ENCODE measurements around the gene TUB. TPM values are rescaled to one million over a fixed set of nuclear protein-coding genes. Genes with fewer than 3 reads are reported as not detected.

TUB gene
- total and polyA plus RNA-seq, 2 experiments from 2014 or later, result 6.7 to 48.2 TPM

DNA sequence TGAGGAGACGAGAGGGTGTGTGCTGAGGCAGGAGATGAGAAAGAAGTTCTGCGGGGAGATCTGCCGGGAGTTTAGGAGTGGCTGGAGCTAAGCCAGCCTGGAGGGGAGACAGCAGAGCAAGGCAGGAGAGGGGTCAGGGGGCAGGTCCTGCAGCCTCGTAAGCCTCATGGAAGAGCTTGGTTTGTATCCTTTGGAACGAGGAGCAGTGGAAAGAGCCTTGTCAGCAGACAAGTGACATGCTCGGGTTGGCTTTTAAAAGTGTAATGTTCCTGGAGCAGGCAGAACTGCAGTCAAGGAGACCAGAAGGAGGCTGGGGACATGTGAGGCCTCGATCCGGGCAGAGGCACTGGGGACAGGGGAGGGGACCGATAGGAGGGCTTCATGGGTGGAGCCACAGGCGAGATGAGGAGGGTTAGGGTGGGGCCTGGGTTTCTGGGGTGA lies 21.4 kb upstream of the TUB start:
- Histone ChIP-seq H3K9me3 (ENCODE audit: low read depth) (no peaks in the 10 kb centered on the region), H3K4me1 (ENCODE audit: low read depth) (no peaks in the 10 kb centered on the region), H3K4me3 (no peak overlapping the region), H3K27ac (no peak overlapping the region), H3K27me3 (no peaks in the 10 kb centered on the region), H3K36me3 (no peaks in the 10 kb centered on the region)
- DNase-seq (ENCODE audit: low read depth in 1 of 2, low spot score in 1 of 2), result no peak
- TF ChIP-seq, protein P1, sequence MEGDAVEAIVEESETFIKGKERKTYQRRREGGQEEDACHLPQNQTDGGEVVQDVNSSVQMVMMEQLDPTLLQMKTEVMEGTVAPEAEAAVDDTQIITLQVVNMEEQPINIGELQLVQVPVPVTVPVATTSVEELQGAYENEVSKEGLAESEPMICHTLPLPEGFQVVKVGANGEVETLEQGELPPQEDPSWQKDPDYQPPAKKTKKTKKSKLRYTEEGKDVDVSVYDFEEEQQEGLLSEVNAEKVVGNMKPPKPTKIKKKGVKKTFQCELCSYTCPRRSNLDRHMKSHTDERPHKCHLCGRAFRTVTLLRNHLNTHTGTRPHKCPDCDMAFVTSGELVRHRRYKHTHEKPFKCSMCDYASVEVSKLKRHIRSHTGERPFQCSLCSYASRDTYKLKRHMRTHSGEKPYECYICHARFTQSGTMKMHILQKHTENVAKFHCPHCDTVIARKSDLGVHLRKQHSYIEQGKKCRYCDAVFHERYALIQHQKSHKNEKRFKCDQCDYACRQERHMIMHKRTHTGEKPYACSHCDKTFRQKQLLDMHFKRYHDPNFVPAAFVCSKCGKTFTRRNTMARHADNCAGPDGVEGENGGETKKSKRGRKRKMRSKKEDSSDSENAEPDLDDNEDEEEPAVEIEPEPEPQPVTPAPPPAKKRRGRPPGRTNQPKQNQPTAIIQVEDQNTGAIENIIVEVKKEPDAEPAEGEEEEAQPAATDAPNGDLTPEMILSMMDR (IDR thresholded peaks at IDR 0.05; ENCODE audit: low read depth, low read length), result no peak

DNA sequence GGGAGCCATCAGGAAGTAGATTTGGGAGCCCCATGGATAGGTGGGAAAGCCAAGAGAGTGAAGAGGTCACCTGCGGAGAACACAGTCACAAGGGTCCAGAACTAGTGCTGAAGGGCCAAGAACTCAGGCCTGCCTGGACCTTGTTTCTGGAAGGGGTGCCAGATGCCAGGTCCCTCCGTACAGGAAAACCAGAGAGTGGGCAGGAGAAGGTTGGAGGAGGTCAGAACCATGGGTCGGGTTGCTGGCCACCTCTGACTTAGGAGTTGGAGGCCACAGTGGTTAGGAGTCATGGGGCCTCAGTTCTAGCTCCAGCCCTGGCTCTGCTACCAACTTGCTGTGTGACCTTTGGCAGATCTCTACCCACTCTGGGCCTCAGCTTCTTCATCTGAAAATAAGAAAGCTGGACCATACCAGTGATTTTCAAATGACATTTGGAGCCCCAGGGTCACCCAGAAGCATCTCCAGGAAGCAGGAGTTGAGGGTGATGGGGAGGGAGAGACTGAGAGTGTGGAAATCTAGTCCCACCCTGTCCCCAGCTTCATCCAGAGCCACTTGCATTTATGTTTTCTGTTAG lies 20.8 kb upstream of the TUB start:
- H3K9me3 ChIP-seq (ENCODE audit: low read depth), result no peaks in the 10 kb centered on the region
- H3K36me3 ChIP-seq, result no peaks in the 10 kb centered on the region
- TF ChIP-seq, protein P1 (IDR thresholded peaks at IDR 0.05; ENCODE audit: low read depth, low read length), result no peak
- H3K27ac ChIP-seq, result no peak overlapping the region
- no peak overlapping the region for H3K4me3 ChIP-seq
- H3K27me3 ChIP-seq, result no peaks in the 10 kb centered on the region
- no peak for DNase-seq (ENCODE audit: low read depth in 1 of 2, low spot score in 1 of 2)
- no peaks in the 10 kb centered on the region for H3K4me1 ChIP-seq (ENCODE audit: low read depth)

GRCh38 chr11:8060801-8061554 lies 20.0 kb upstream of the TUB start:
- no peaks in the 10 kb centered on the region for H3K27me3 ChIP-seq
- H3K36me3 ChIP-seq, result no peaks in the 10 kb centered on the region
- TF ChIP-seq, protein P1 (IDR thresholded peaks at IDR 0.05; ENCODE audit: low read depth, low read length), result no peak
- no peak overlapping the region for H3K4me3 ChIP-seq
- no peak overlapping the region for H3K27ac ChIP-seq
- no peaks in the 10 kb centered on the region for H3K4me1 ChIP-seq (ENCODE audit: low read depth)
- DNase-seq (ENCODE audit: low read depth in 1 of 2, low spot score in 1 of 2), result peak in 1 of 2 donors; percentile 59
- no peaks in the 10 kb centered on the region for H3K9me3 ChIP-seq (ENCODE audit: low read depth)

- no peaks in the 10 kb centered on the region for H3K9me3 ChIP-seq (ENCODE audit: low read depth)
- H3K36me3 ChIP-seq, result no peaks in the 10 kb centered on the region
- DNase-seq (ENCODE audit: low read depth in 1 of 2, low spot score in 1 of 2), result no peak
- H3K27ac ChIP-seq, result no peak overlapping the region
- H3K27me3 ChIP-seq, result no peaks in the 10 kb centered on the region
- no peak overlapping the region for H3K4me3 ChIP-seq
- TF ChIP-seq, protein P1 (IDR thresholded peaks at IDR 0.05; ENCODE audit: low read depth, low read length), result no peak
- no peaks in the 10 kb centered on the region for H3K4me1 ChIP-seq (ENCODE audit: low read depth)
These were observed 19.2 kb upstream of the TUB start for GRCh38 chr11:8061555-8062428.

GRCh38 chr11:8062781-8063257 lies 18.2 kb upstream of the TUB start:
- H3K4me1 ChIP-seq (ENCODE audit: low read depth), result no peaks in the 10 kb centered on the region
- no peak overlapping the region for H3K4me3 ChIP-seq
- TF ChIP-seq, protein P1 (IDR thresholded peaks at IDR 0.05; ENCODE audit: low read depth, low read length), result no peak
- H3K36me3 ChIP-seq, result no peaks in the 10 kb centered on the region
- H3K9me3 ChIP-seq (ENCODE audit: low read depth), result no peaks in the 10 kb centered on the region
- H3K27me3 ChIP-seq, result no peaks in the 10 kb centered on the region
- no peak for DNase-seq (ENCODE audit: low read depth in 1 of 2, low spot score in 1 of 2)
- no peak overlapping the region for H3K27ac ChIP-seq

All from cardiac muscle cell (in vitro differentiated cells and primary cell).